GM18909 (cell line): ENCODE results near the gene UBQLN1.

Source experiments
- ATAC-seq: cut with Tn5 transposase; IDR thresholded peaks from one replicate; pipeline ENCODE4 v1.9.1; 2021; ENCODE audit warnings: mild to moderate bottlenecking; ENCODE audit not compliant: unreplicated experiment, poor library complexity

UBQLN1 gene

GRCh38 chr9:83698976-83699585 lies 8.7 kb downstream of the UBQLN1 start:
- peak; percentile 55 for ATAC-seq

- ATAC-seq, result no peak
Measured at GRCh38 chr9:83691492-83691891, 16.3 kb downstream of the UBQLN1 start.

- no peak for ATAC-seq
Measured at GRCh38 chr9:83688921-83689320, 18.8 kb downstream of the UBQLN1 start.

- ATAC-seq, result no peak
Measured at GRCh38 chr9:83681490-83681889, 26.3 kb downstream of the UBQLN1 start.

GRCh38 chr9:83680233-83680632 lies 27.5 kb downstream of the UBQLN1 start:
- ATAC-seq, result no peak

- ATAC-seq, result no peak
Measured at GRCh38 chr9:83677596-83677995, 30.2 kb downstream of the UBQLN1 start.

- no peak for ATAC-seq
Measured at GRCh38 chr9:83675466-83675865, 32.3 kb downstream of the UBQLN1 start.

GRCh38 chr9:83671451-83671850 lies 36.3 kb downstream of the UBQLN1 start:
- no peak for ATAC-seq

- no peak for ATAC-seq
Measured at GRCh38 chr9:83670381-83670780, 37.4 kb downstream of the UBQLN1 start.

GRCh38 chr9:83669067-83669466 lies 38.7 kb downstream of the UBQLN1 start:
- ATAC-seq, result no peak

GRCh38 chr9:83665580-83666200 lies 42.1 kb downstream of the UBQLN1 start:
- ATAC-seq, result peak; percentile 93

- ATAC-seq, result no peak
Measured at GRCh38 chr9:83662933-83663332, 44.8 kb downstream of the UBQLN1 start.

GRCh38 chr9:83656952-83657351 lies 50.8 kb downstream of the UBQLN1 start:
- no peak for ATAC-seq

GRCh38 chr9:83656032-83656680 lies 51.6 kb downstream of the UBQLN1 start:
- no peak for ATAC-seq

- ATAC-seq, result no peak
Measured at GRCh38 chr9:83655433-83655832, 52.3 kb downstream of the UBQLN1 start.

GRCh38 chr9:83652433-83652832 lies 55.3 kb downstream of the UBQLN1 start:
- ATAC-seq, result no peak

- ATAC-seq, result no peak
Measured at GRCh38 chr9:83651558-83651957, 56.2 kb downstream of the UBQLN1 start.

GRCh38 chr9:83649515-83649914 lies 58.2 kb downstream of the UBQLN1 start:
- ATAC-seq, result no peak

- peak; percentile 77 for ATAC-seq
Measured at GRCh38 chr9:83649080-83649479, 58.7 kb downstream of the UBQLN1 start.

GRCh38 chr9:83646500-83647239 lies 61.1 kb downstream of the UBQLN1 start:
- no peak for ATAC-seq

GRCh38 chr9:83642793-83643192 lies 65.0 kb downstream of the UBQLN1 start:
- ATAC-seq, result no peak
